Testis (tissue), 5 donors: Measurements from ENCODE around the gene SLC25A11. TPM values are rescaled to one million over a fixed set of nuclear protein-coding genes. Genes with fewer than 3 reads are reported as not detected.

ENCODE experiments used
- DNase-seq: peaks from one replicate; pipeline ENCODE4 v3.0.0-alpha.2; 2019
- H3K27ac ChIP-seq, 2 donors: fragments of 200-600 bp; sonication (generic); one replicate each; pipeline ENCODE4 v1.5.1; 2019
- H3K27me3 ChIP-seq: fragments of 200-600 bp; sonication (generic); one replicate; pipeline ENCODE4 v1.5.1; 2019
- H3K36me3 ChIP-seq: fragments of 200-600 bp; sonication (generic); one replicate; pipeline ENCODE4 v1.5.1; 2017; ENCODE audit warnings: low read depth; ENCODE audit errors: missing control alignments
- H3K4me1 ChIP-seq: fragments of 200-600 bp; sonication (generic); one replicate; pipeline ENCODE4 v1.5.1; 2019
- H3K4me3 ChIP-seq, 2 donors: fragments of 200-600 bp; sonication (generic); one replicate each; pipeline ENCODE4 v1.5.1; 2017 to 2019
- H3K9me3 ChIP-seq: fragments of 200-600 bp; sonication (generic); one replicate; pipeline ENCODE4 v1.5.1; 2017
- POLR2A ChIP-seq: fragments of 450-650 bp; IDR thresholded peaks from one replicate; pipeline ENCODE4 v1.6.1; 2017; ENCODE audit warnings: antibody characterized with exemption, mild to moderate bottlenecking, moderate library complexity
- WGBS, 2 donors: methylation state at CpG; one replicate each; pipeline ENCODE4 v1.1.5; 2018; 5-methylcytosine and 5-hydroxymethylcytosine counted together
- intact Hi-C: fragments of 100-400 bp; cut with DNase I; formaldehyde crosslinking; loops from one replicate; pipeline ENCODE4 v1.15.1; 2023; ENCODE audit warnings: low total_unique reads
- long read RNA-seq, 2 donors: transcript quantifications; one replicate each; lab custom pipeline, GENCODE V29; 2026
- polyA plus RNA-seq: library from polyadenylated mRNA; stranded (reverse); fragments of 350-450 nt; fragmentation: Illumina TruSeq; extraction: RNeasy Lipid Tissue Mini Kit (QIAGEN cat#74804); gene quantifications from one replicate; pipeline ENCODE4 v1.2.3, GENCODE V29; 2014; ENCODE audit warnings: low read depth, low replicate concordance; ENCODE audit not compliant: insufficient read depth
- total RNA-seq, 2 donors: library from RNA; depleted of rRNA; stranded (reverse); fragments of >200 nt; gene quantifications; one replicate each; pipeline ENCODE4 v1.2.3, GENCODE V29; 2016
- TF ChIP-seq, protein P1 (sequence below), 3 experiments: fragments of 450-650 bp in 2 of 3; fragments of 200-600 bp in 1 of 3; sonication (generic) in 1 of 3; IDR thresholded peaks; one replicate each; pipeline ENCODE4 v1.5.1; 2016 to 2019; ENCODE audit warnings: antibody characterized with exemption in 3 of 3, mild to moderate bottlenecking in 2 of 3, moderate library complexity in 1 of 3

The SLC25A11 gene, protein sequence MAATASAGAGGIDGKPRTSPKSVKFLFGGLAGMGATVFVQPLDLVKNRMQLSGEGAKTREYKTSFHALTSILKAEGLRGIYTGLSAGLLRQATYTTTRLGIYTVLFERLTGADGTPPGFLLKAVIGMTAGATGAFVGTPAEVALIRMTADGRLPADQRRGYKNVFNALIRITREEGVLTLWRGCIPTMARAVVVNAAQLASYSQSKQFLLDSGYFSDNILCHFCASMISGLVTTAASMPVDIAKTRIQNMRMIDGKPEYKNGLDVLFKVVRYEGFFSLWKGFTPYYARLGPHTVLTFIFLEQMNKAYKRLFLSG
- total RNA-seq (10 to 100 TPM; 23.7 to 25.9 TPM), polyA plus RNA-seq (24.3 TPM)
- long read RNA-seq, donor 1, transcript SLC25A11-201 (8 exons, 1,897 nt), result major isoform, 29 of 142 reads
- long read RNA-seq, donor 1, partial matches to known transcripts, result 88 of 142 reads
- long read RNA-seq, donor 1, other reads (novel, unspliced or antisense), result 20 of 142 reads
- long read RNA-seq, donor 2, transcript SLC25A11-201 (8 exons, 1,897 nt), result major isoform, 23 of 26 reads
- long read RNA-seq, donor 2, partial matches to known transcripts, result 0 of 26 reads
- long read RNA-seq, donor 2, other reads (novel, unspliced or antisense), result 0 of 26 reads

DNA sequence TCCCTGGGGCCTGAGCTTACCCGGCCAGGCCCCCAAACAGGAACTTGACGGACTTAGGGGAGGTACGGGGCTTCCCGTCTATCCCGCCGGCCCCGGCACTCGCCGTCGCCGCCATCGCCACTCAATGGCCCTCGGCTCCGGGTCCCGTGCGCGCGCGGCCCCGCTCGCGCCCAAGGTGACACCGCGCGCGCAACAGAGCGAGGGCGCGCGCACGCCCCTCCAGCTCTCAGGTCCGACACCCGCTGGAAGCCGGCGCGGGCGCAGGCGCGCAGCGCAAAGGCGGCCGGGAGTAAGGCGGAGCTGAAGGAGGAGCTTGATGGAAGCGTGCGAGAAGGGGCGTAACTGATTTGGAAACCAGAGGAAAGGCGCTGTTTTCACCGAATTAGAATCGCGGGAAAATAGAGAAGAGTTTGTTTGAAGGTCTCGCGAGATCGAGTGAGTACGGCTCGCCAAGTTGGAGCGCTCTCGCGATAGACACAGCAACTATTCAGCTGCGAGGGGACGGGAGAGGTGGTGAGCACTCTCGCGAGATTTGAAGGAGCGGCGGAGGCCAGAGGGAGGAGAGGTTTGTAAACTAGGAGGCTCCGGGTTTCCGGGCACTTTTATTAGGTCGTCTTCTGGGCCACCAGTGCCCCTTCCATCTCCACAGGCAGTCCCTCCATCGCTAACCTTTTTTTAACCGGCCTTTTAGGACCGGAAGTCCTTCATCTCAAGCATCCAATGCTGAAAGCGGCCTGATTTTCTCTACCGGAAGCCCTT lies at the start of gene SLC25A11, which contains the start of gene RNF167:
TSS of gene SLC25A11 (minus strand) at position 251 of the 759 bp plus-strand sequence. CDS start at position 115, 136 bp downstream.
TSS of gene RNF167 (plus strand) at position 473 of the 759 bp plus-strand sequence. CDS start 642 bp downstream, outside the sequence.
- Histone ChIP-seq H3K4me3 (peak within 1 kb of the TSS; percentile 69), H3K27me3 (no peaks in the 10 kb centered on the region), H3K27ac (peak within 1 kb of the TSS; percentile 83 to 97), H3K4me1 (peaks cover 14% of the 10 kb centered on the region), H3K36me3 (no peaks in the 10 kb centered on the region), H3K9me3 (no peaks in the 10 kb centered on the region)
- TF ChIP-seq, protein P1, sequence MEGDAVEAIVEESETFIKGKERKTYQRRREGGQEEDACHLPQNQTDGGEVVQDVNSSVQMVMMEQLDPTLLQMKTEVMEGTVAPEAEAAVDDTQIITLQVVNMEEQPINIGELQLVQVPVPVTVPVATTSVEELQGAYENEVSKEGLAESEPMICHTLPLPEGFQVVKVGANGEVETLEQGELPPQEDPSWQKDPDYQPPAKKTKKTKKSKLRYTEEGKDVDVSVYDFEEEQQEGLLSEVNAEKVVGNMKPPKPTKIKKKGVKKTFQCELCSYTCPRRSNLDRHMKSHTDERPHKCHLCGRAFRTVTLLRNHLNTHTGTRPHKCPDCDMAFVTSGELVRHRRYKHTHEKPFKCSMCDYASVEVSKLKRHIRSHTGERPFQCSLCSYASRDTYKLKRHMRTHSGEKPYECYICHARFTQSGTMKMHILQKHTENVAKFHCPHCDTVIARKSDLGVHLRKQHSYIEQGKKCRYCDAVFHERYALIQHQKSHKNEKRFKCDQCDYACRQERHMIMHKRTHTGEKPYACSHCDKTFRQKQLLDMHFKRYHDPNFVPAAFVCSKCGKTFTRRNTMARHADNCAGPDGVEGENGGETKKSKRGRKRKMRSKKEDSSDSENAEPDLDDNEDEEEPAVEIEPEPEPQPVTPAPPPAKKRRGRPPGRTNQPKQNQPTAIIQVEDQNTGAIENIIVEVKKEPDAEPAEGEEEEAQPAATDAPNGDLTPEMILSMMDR (IDR thresholded peaks at IDR 0.05), result no peak
- no peak for TF ChIP-seq POLR2A
- intact Hi-C loops, result no loop called here
- 0% methylated on average over 59 to 71 of the region's 72 CpGs for WGBS, 2 donors
- peak; percentile 97 for DNase-seq

DNA sequence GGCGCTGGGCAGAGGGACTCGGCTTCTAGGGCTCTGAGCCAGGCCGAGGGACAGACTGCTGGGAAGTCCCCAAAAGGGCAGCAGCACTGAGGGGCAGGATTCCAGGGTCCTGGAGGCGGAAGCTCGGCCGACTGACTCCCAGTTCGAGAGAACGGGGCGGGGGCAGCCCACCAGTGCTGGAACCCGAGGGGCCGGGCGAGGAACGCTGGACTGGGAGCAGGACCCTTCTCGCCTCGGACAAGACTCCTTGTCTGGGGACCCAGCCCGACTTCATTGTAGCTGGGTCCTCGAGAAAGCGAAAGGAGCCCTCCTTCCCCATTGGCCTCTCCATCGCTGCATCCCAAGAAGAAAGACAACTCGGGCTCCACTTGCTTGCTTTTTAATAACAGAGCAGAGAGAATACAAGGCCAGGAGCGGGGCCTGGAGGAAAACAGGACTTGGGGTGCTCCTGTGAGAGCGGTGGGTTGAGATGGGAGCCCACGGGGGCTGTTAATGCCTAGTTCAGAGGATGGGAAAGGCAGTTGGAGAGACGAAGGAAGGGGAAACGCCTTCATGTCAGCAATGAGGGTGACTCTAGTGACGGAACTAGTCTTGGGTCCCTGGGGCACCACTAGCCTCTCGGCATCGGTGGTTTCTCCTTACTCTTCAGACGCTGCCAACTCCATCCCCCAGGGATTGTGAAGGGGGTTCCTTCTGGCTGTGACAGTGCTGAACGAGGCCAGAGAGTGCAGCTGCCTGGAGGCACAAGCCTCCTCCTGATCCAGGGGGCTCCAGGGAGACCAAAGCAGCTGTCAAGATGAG lies 48.1 kb upstream of the SLC25A11 start:
- H3K36me3 ChIP-seq, result no peaks in the 10 kb centered on the region
- intact Hi-C loops, result no loop called here
- peak overlapping the region; percentile 91 to 96 for H3K27ac ChIP-seq
- 1 to 4% methylated on average over 15 to 30 of the region's 30 CpGs for WGBS, 2 donors
- TF ChIP-seq, protein P1 (IDR thresholded peaks at IDR 0.05), result no peak
- no peak for TF ChIP-seq POLR2A
- no peak for DNase-seq
- H3K27me3 ChIP-seq, result no peaks in the 10 kb centered on the region
- H3K4me1 ChIP-seq, result peaks cover 20% of the 10 kb centered on the region
- no peaks in the 10 kb centered on the region for H3K9me3 ChIP-seq
- peak overlapping the region; percentile 79 to 84 for H3K4me3 ChIP-seq

DNA sequence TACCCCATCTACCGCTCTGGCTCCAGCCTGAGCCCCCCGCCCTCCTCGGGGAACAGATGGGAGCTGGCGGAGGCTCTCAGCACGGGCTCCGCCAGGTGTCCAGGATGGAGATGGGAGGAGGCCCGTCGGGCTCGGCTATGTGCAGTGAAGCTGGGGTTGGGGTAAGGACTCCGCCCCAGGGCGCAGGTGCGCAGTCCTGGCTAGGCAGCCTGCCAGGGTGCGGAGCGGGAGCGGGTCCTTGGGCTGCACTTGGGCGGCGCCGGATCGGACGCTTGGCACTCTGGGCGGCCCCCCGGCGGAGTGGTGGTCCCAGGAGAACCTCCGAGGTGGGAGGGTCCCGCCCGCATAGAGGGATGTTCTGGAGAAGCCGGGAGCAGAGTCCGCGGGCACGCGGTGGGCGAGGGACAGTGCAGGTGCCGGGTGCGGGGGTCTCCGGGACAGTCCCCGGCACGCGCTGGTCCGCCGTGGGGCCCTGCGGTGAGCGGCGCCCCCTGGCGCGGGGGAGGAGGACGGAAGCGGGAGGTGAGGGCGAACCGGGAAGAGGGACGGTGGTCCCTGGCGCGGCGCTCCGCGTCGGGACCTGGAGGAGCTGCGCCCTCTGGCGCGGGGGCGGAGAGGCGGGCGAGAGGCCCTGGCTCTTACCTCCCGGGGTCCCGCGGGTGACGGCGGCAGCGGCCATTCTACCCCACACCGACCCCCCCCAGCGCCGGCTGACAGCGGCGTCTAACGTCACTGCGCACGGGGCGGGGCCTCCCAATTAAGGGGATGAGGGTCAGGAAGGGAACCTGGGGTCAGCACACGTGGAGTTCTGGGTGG lies 47.3 kb upstream of the SLC25A11 start, which contains the start of gene CAMTA2:
TSS of gene CAMTA2 (minus strand) at position 725 of the 816 bp plus-strand sequence. CDS start 1,453 bp downstream, outside the sequence.
- no peaks in the 10 kb centered on the region for H3K9me3 ChIP-seq
- DNase-seq, result peak; percentile 94
- no peaks in the 10 kb centered on the region for H3K36me3 ChIP-seq
- peak within 1 kb of the TSS; percentile 91 to 96 for H3K27ac ChIP-seq
- WGBS, 2 donors, result 0 to 1% methylated on average over 28 to 66 of the region's 78 CpGs
- no peaks in the 10 kb centered on the region for H3K27me3 ChIP-seq
- intact Hi-C loops, result no loop called here
- peak within 1 kb of the TSS; percentile 79 to 84 for H3K4me3 ChIP-seq
- peak; percentile 45 for TF ChIP-seq POLR2A
- TF ChIP-seq, protein P1 (IDR thresholded peaks at IDR 0.05), result peak; percentile 49 to 70 (median 67)
- H3K4me1 ChIP-seq, result peaks cover 20% of the 10 kb centered on the region
